Measurements from ENCODE around the gene FLT3LG. TPM values are rescaled to one million over a fixed set of nuclear protein-coding genes. Genes with fewer than 3 reads are reported as not detected.

FLT3LG gene
- total RNA-seq, 1 donor: 49.6 TPM

GRCh38 chr19:49530708-49531107, 56.7 kb downstream of the FLT3LG start:
- Histone ChIP-seq H3K4me3 (ENCODE audit: low read length) (no peak overlapping the region), H3K27me3 (ENCODE audit: insufficient read depth, low read length) (no peaks in the 10 kb centered on the region), H3K9me3 (ENCODE audit: low read depth, low read length) (no peaks in the 10 kb centered on the region), H3K4me1 (ENCODE audit: insufficient read depth, low read length) (peaks cover 42% of the 10 kb centered on the region)

GRCh38 chr19:49533551-49534488, 59.8 kb downstream of the FLT3LG start:
- H3K9me3 ChIP-seq (ENCODE audit: low read depth, low read length): no peaks in the 10 kb centered on the region
- peak overlapping the region; percentile 36 for H3K4me3 ChIP-seq (ENCODE audit: low read length)
- H3K27me3 ChIP-seq (ENCODE audit: insufficient read depth, low read length): no peaks in the 10 kb centered on the region
- H3K4me1 ChIP-seq (ENCODE audit: insufficient read depth, low read length): peaks cover 38% of the 10 kb centered on the region

- Histone ChIP-seq H3K4me3 (ENCODE audit: low read length) (peak overlapping the region; percentile 36), H3K9me3 (ENCODE audit: low read depth, low read length) (no peaks in the 10 kb centered on the region), H3K4me1 (ENCODE audit: insufficient read depth, low read length) (peaks cover 38% of the 10 kb centered on the region), H3K27me3 (ENCODE audit: insufficient read depth, low read length) (no peaks in the 10 kb centered on the region)
Observed at GRCh38 chr19:49534632-49535385, 60.8 kb downstream of the FLT3LG start.

Other genes starting within 250 kb of the FLT3LG start
- 0.73 TPM for gene SLC6A16, start 149.0 kb upstream of the FLT3LG start, total RNA-seq
- gene CD37, start 138.8 kb upstream of the FLT3LG start, total RNA-seq: 229 TPM
- 0.10 TPM for gene TEAD2, start 111.8 kb upstream of the FLT3LG start, total RNA-seq
- gene DKKL1, start 110.3 kb upstream of the FLT3LG start, total RNA-seq: not detected
- not detected for gene KASH5, start 86.0 kb upstream of the FLT3LG start, total RNA-seq
- gene PTH2, start 50.8 kb upstream of the FLT3LG start, total RNA-seq: not detected
- gene GFY, start 48.8 kb upstream of the FLT3LG start, total RNA-seq: not detected
- not detected for gene SLC17A7, start 32.7 kb upstream of the FLT3LG start, total RNA-seq
- 45.2 TPM for gene PIH1D1, start 22.4 kb upstream of the FLT3LG start, total RNA-seq
- 13.7 TPM for gene ALDH16A1, start 21.0 kb upstream of the FLT3LG start, total RNA-seq
- gene RPL13A, start 13.4 kb downstream of the FLT3LG start, total RNA-seq: 4,457 TPM
- 8,046 TPM for gene RPS11, start 22.2 kb downstream of the FLT3LG start, total RNA-seq
- 123 TPM for gene FCGRT, start 38.4 kb downstream of the FLT3LG start, total RNA-seq
- gene RCN3, start 53.8 kb downstream of the FLT3LG start, total RNA-seq: 1.6 TPM
- gene NOSIP, start 106.3 kb downstream of the FLT3LG start, total RNA-seq: 88.6 TPM
- gene PRRG2, start 107.1 kb downstream of the FLT3LG start, total RNA-seq: 1.4 TPM
- gene PRR12, start 117.0 kb downstream of the FLT3LG start, total RNA-seq: 6.4 TPM
- 8.7 TPM for gene RRAS, start 165.9 kb downstream of the FLT3LG start, total RNA-seq
- gene SCAF1, start 168.0 kb downstream of the FLT3LG start, total RNA-seq: 8.9 TPM
- gene IRF3, start 191.6 kb downstream of the FLT3LG start, total RNA-seq: 27.2 TPM
- 1.8 TPM for gene BCL2L12, start 191.7 kb downstream of the FLT3LG start, total RNA-seq
- gene PRMT1, start 203.1 kb downstream of the FLT3LG start, total RNA-seq: 51.1 TPM
- 0.84 TPM for gene ADM5, start 215.4 kb downstream of the FLT3LG start, total RNA-seq
- 0.73 TPM for gene CPT1C, start 216.9 kb downstream of the FLT3LG start, total RNA-seq

Data from mononuclear cell (primary cell).